Heart left ventricle (tissue), 16 donors: ENCODE results near the gene NLRP5. TPM values are rescaled to one million over a fixed set of nuclear protein-coding genes. Genes with fewer than 3 reads are reported as not detected.
A peak's percentile ranks its signal among the peaks of the same experiment; 100 is the strongest.

Experiments
- ATAC-seq, 4 donors: fragments of 200-7000 bp; cut with Tn5 transposase; one replicate each; pipeline ENCODE4 v1.9.1; 2020 to 2022; ENCODE audit warnings: moderate library complexity in 4 of 4, mild to moderate bottlenecking in 3 of 4, moderate number of reproducible peaks in 1 of 4
- DNase-seq, 5 donors: peaks; one replicate each; pipeline ENCODE4 v3.0.0-alpha.2; 2020
- H3K27ac ChIP-seq, 12 donors: fragments of 200-600 bp; sonication (generic) in 4 of 12; one replicate each; pipeline versions ENCODE4 v1.5.0 to v1.8.0; 2016 to 2022; ENCODE audit warnings: mild to moderate bottlenecking in 2 of 12
- H3K27me3 ChIP-seq, 9 donors: fragments of 200-600 bp; sonication (generic) in 2 of 9; one replicate each; pipeline versions ENCODE4 v1.5.1 to v1.8.0; 2016 to 2022; ENCODE audit warnings: mild to moderate bottlenecking in 3 of 9
- H3K36me3 ChIP-seq, 9 donors: fragments of 200-600 bp; sonication (generic) in 2 of 9; one replicate each; pipeline versions ENCODE4 v1.5.0 to v1.8.0; 2018 to 2022; ENCODE audit warnings: mild to moderate bottlenecking in 2 of 9
- H3K4me1 ChIP-seq, 12 donors: fragments of 200-600 bp; sonication (generic) in 4 of 12; one replicate each; pipeline versions ENCODE4 v1.5.0 to v1.8.0; 2016 to 2022; ENCODE audit warnings: mild to moderate bottlenecking in 3 of 12
- H3K4me3 ChIP-seq, 12 donors: fragments of 200-600 bp; sonication (generic) in 4 of 12; one replicate each; pipeline versions ENCODE4 v1.5.0 to v1.8.0; 2017 to 2022; ENCODE audit warnings: mild to moderate bottlenecking in 9 of 12, moderate library complexity in 4 of 12
- H3K9me3 ChIP-seq, 12 donors: fragments of 200-600 bp; sonication (generic) in 4 of 12; one replicate each; pipeline versions ENCODE4 v1.5.0 to v1.8.0; 2016 to 2022; ENCODE audit warnings: mild to moderate bottlenecking in 1 of 12
- CTCF ChIP-seq, 12 donors: fragments of 200-600 bp; sonication (generic) in 4 of 12; IDR thresholded peaks; one replicate each; pipeline versions ENCODE4 v1.5.0 to v1.8.0; 2018 to 2022; ENCODE audit warnings: antibody characterized with exemption in 12 of 12, mild to moderate bottlenecking in 5 of 12
- POLR2A ChIP-seq, 2 donors: fragments of 450-650 bp; IDR thresholded peaks; one replicate each; pipeline ENCODE4 v1.6.1; 2017; ENCODE audit warnings: antibody characterized with exemption in 2 of 2, mild to moderate bottlenecking in 2 of 2, moderate library complexity in 2 of 2
- WGBS, 4 donors: extraction: QIAGEN DNeasy Blood & Tissue Kit in 2 of 4; methylation state at CpG; one replicate each; pipeline versions ENCODE4 v1.1.5 to v1.1.7; 2013 to 2018; 5-methylcytosine and 5-hydroxymethylcytosine counted together
- intact Hi-C, 10 donors: fragments of 100-400 bp; cut with DNase I; formaldehyde crosslinking; loops; one replicate each; pipeline versions ENCODE4 v1.11.1 to v1.14.2; 2022
- polyA plus RNA-seq, 2 donors: library from polyadenylated mRNA; stranded (reverse); fragments of 200-250 nt; gene quantifications; one replicate each; pipeline ENCODE4 v1.2.3, GENCODE V29; 2013
- total RNA-seq, 9 donors: library from RNA; depleted of rRNA in 2 of 9; stranded (reverse); fragments of >200 nt in 2 of 9; fragmentation: NEBNext Ultra II Directional in 3 of 9; extraction: Animal tissue kit (Norgen Biotek cat#: 25700) in 3 of 9; gene quantifications; one replicate each; pipeline versions ENCODE4 v1.1.0 to v1.2.4, GENCODE V29; 2016 to 2023
- donor health status: ischemic (EF 13 %, LVEDD 7.1; RV severe dilation, severe dysfunction).
- donor health status: healthy with polysubstance abuse.
- donor health status: DM: no; HTN: yes; CAD: no.
- donor health status: DM: no; HTN: no; CAD: no.
- donor health status: ischemic (EF 25% LVEDD 6.9; RV normal size, moderate dysfunction).
- donor health status: ischemic (EF 25% LVEDD 5.7; RV mildly dilated, moderate dysfunction).
- donor health status: healthy.
- donor health status: DM: yes; HTN: yes; CAD: no.
- donor health status: ischemic (EF 35%, LVEDD 5.7; RV mildly dilated, moderate dysfunction).
- donor health status: nonischemic (EF 11% LVEDD 7.7; RV severe dilation, severe dysfunction).
- donor health status: DM: yes; HTN: yes; CAD: no.
- donor health status: PGD.
- donor health status: ischemic (EF 29% LVEDD 5.4; RV normal size, mild dysfunction).
- donor health status: nonischemic (EF 23%, LVEDD 6.1; RV moderate dilation, normal function).

NLRP5 gene
- total and polyA plus RNA-seq, 11 donors: not detected

- DNase-seq (no peak), ATAC-seq (peak in 2 of 4 donors; percentile 4 to 24)
- Histone ChIP-seq H3K36me3 (peaks cover 0 to 13% (median 0%) of the 10 kb centered on the region in 9 donors), H3K9me3 (no peaks in the 10 kb centered on the region), H3K4me3 (no peak overlapping the region), H3K27ac (peak overlapping the region in 2 of 12 donors; percentile 56 to 84), H3K4me1 (peaks cover 36 to 77% (median 62%) of the 10 kb centered on the region in 12 donors), H3K27me3 (no peaks in the 10 kb centered on the region)
- 63 to 68% (median 63%) methylated on average over 22 to 27 of the region's 27 CpGs for WGBS, 4 donors
- intact Hi-C loops: loop anchor here in 2 of 10 donors (2.0 to 5.0 kb wide), 2 partner anchors 35 to 63 kb away; partner anchors contain the start of gene ZNF444 (in 1 of the 2)
- TF ChIP-seq POLR2A (IDR thresholded peaks at IDR 0.05) (no peak), CTCF (IDR thresholded peaks at IDR 0.05) (no peak)
Measured at GRCh38 chr19:56107626-56108351, 121.2 kb downstream of the NLRP5 start.

GRCh38 chr19:56108447-56109195 lies 122.0 kb downstream of the NLRP5 start:
- intact Hi-C loops: loop anchor here in 1 of 10 donors (5.0 kb wide), 1 partner anchor 34 kb away; the partner anchor contains the start of gene ZNF444
- Histone ChIP-seq H3K4me3 (peak overlapping the region in 8 of 12 donors; percentile 2 to 33 (median 12)), H3K4me1 (peaks cover 36 to 85% (median 68%) of the 10 kb centered on the region in 12 donors), H3K9me3 (no peaks in the 10 kb centered on the region), H3K27me3 (no peaks in the 10 kb centered on the region), H3K27ac (peak overlapping the region in 6 of 12 donors; percentile 2 to 84 (median 58)), H3K36me3 (peaks cover 0 to 11% (median 0%) of the 10 kb centered on the region in 9 donors)
- WGBS, 4 donors: 24 to 28% (median 25%) methylated on average over 19 to 24 of the region's 24 CpGs
- ATAC-seq: peak in 1 of 4 donors; percentile 11
- TF ChIP-seq POLR2A (IDR thresholded peaks at IDR 0.05) (no peak), CTCF (IDR thresholded peaks at IDR 0.05) (no peak)
- peak in 2 of 5 donors; percentile 47 to 73 for DNase-seq

- H3K9me3 ChIP-seq: no peaks in the 10 kb centered on the region
- H3K36me3 ChIP-seq: peaks cover 0 to 11% (median 0%) of the 10 kb centered on the region in 9 donors
- intact Hi-C loops: loop anchor here in 1 of 10 donors (5.0 kb wide), 1 partner anchor 33 kb away; the partner anchor contains the start of gene ZNF444
- no peaks in the 10 kb centered on the region for H3K27me3 ChIP-seq
- ATAC-seq (no peak), DNase-seq (peak in 2 of 5 donors; percentile 23 to 34)
- 34 to 37% (median 36%) methylated on average over 12 to 13 of the region's 13 CpGs for WGBS, 4 donors
- peaks cover 36 to 91% (median 73%) of the 10 kb centered on the region in 12 donors for H3K4me1 ChIP-seq
- H3K4me3 ChIP-seq: peak overlapping the region in 5 of 12 donors; percentile 4 to 33 (median 12)
- no peak for TF ChIP-seq POLR2A (IDR thresholded peaks at IDR 0.05)
- no peak for TF ChIP-seq CTCF (IDR thresholded peaks at IDR 0.05)
- H3K27ac ChIP-seq: peak overlapping the region in 5 of 12 donors; percentile 39 to 84 (median 60)
Measured at GRCh38 chr19:56109226-56109625, 122.7 kb downstream of the NLRP5 start.
